ENCODE results near the gene DIS3L. TPM values are rescaled to one million over a fixed set of nuclear protein-coding genes. Genes with fewer than 3 reads are reported as not detected.

The DIS3L gene
- total and polyA plus RNA-seq, 2 of the 13 experiments (the other 11 are each of a cell fraction or from before 2014, with no cell fraction given): 21.0 to 50.5 TPM

GRCh38 chr15:66356359-66357236 is 63.2 kb downstream of the DIS3L start, which contains the start of gene TIPIN (continued):
- TF ChIP-seq PBX3 (CRISPR knock-in tag; IDR thresholded peaks at IDR 0.05; ENCODE audit: borderline replicate concordance) (no peak), ZBTB46 (CRISPR knock-in tag; IDR thresholded peaks at IDR 0.05; ENCODE audit: borderline replicate concordance) (no peak), AGO2 (optimal IDR thresholded peaks at IDR 0.05; ENCODE audit: low read depth, low read length) (no peak), ZNF33B (CRISPR knock-in tag; IDR thresholded peaks at IDR 0.05) (peak; percentile 88; the same call in 1 of the 2 replicates), MEIS1 (CRISPR knock-in tag; IDR thresholded peaks at IDR 0.05; ENCODE audit: borderline replicate concordance) (peak; percentile 49; the same call in 1 of the 2 replicates), NCOA2 (CRISPR knock-in tag; IDR thresholded peaks at IDR 0.05) (peak; percentile 21; the same call in 1 of the 2 replicates), ZNF547 (CRISPR knock-in tag; IDR thresholded peaks at IDR 0.05) (peak; percentile 86), ZNF329 (CRISPR knock-in tag; IDR thresholded peaks at IDR 0.05; ENCODE audit: low read depth) (no peak), ZNF670 (CRISPR knock-in tag; IDR thresholded peaks at IDR 0.05; ENCODE audit: borderline replicate concordance) (no peak; the same call in 1 of the 2 replicates), RXRB (CRISPR knock-in tag; IDR thresholded peaks at IDR 0.05; ENCODE audit: borderline replicate concordance) (no peak), MTA1 (CRISPR knock-in tag; IDR thresholded peaks at IDR 0.05; ENCODE audit: borderline replicate concordance) (peak; percentile 53; the same call in 1 of the 2 replicates), ZNF569 (CRISPR knock-in tag; IDR thresholded peaks at IDR 0.05; ENCODE audit: borderline replicate concordance) (no peak; the same call in 1 of the 2 replicates), PHF8 (CRISPR knock-in tag; IDR thresholded peaks at IDR 0.05) (peak; percentile 70), JUNB (CRISPR knock-in tag; IDR thresholded peaks at IDR 0.05; ENCODE audit: borderline replicate concordance) (peak; percentile 52; the same call in 1 of the 2 replicates)
- TF ChIP-seq, protein P1, sequence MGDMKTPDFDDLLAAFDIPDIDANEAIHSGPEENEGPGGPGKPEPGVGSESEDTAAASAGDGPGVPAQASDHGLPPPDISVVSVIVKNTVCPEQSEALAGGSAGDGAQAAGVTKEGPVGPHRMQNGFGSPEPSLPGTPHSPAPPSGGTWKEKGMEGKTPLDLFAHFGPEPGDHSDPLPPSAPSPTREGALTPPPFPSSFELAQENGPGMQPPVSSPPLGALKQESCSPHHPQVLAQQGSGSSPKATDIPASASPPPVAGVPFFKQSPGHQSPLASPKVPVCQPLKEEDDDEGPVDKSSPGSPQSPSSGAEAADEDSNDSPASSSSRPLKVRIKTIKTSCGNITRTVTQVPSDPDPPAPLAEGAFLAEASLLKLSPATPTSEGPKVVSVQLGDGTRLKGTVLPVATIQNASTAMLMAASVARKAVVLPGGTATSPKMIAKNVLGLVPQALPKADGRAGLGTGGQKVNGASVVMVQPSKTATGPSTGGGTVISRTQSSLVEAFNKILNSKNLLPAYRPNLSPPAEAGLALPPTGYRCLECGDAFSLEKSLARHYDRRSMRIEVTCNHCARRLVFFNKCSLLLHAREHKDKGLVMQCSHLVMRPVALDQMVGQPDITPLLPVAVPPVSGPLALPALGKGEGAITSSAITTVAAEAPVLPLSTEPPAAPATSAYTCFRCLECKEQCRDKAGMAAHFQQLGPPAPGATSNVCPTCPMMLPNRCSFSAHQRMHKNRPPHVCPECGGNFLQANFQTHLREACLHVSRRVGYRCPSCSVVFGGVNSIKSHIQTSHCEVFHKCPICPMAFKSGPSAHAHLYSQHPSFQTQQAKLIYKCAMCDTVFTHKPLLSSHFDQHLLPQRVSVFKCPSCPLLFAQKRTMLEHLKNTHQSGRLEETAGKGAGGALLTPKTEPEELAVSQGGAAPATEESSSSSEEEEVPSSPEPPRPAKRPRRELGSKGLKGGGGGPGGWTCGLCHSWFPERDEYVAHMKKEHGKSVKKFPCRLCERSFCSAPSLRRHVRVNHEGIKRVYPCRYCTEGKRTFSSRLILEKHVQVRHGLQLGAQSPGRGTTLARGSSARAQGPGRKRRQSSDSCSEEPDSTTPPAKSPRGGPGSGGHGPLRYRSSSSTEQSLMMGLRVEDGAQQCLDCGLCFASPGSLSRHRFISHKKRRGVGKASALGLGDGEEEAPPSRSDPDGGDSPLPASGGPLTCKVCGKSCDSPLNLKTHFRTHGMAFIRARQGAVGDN (CRISPR knock-in tag; IDR thresholded peaks at IDR 0.05): peak; percentile 97

All from HepG2 (cell line).